ENCODE measurements around the gene CALB2. TPM values are rescaled to one million over a fixed set of nuclear protein-coding genes. Genes with fewer than 3 reads are reported as not detected.

CALB2 gene
- total and polyA plus RNA-seq, 2 of the 4 experiments (the other 2 are of a cell fraction), result 0.18 to 0.32 TPM

DNA sequence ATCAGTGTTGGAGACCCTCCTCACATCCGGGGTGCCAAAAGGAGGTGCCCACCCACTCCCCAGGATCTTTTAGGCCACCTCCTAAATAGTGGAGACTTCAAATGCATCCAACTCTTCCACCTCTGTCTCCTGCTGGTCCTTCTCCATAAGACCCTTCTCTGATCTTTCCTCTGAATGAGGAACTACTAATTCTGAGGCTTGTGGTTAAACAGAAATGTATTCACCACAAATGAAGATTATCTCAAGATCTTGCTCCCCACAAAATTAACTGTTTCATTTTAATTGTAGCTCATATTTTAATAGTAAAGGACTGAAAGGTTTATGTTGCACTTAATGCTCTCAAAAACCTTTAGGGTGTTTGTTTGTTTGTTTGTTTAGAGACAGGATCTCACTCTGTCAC, 49.2 kb downstream of the CALB2 start:
- Histone ChIP-seq H2BK5ac (ENCODE audit: low read depth, low read length, poor library complexity, severe bottlenecking) (no peak overlapping the region), H2AK9ac (replicated peaks; ENCODE audit: low read depth, low read length, poor library complexity) (no peak overlapping the region), H3K4me1 (ENCODE audit: control insufficient read depth, insufficient read depth, low read length) (no peaks in the 10 kb centered on the region), H3K27ac (ENCODE audit: insufficient read depth, low read length) (no peak overlapping the region), H3K79me1 (ENCODE audit: low read depth in 1 of 2, low read length in 2 of 2) (no peaks in the 10 kb centered on the region), H3K9me3 (ENCODE audit: control insufficient read depth, insufficient read depth, low read length) (no peaks in the 10 kb centered on the region), H3K4ac (ENCODE audit: low read depth, low read length) (no peak overlapping the region), H3K14ac (replicated peaks; ENCODE audit: low read depth, low read length) (no peak overlapping the region), H3K4me3 (ENCODE audit: insufficient read depth, low read depth, low read length) (no peak overlapping the region), H3K9ac (ENCODE audit: low read depth, low read length) (no peak overlapping the region), H3K9me1 (ENCODE audit: insufficient read depth, low read length) (no peaks in the 10 kb centered on the region), H4K5ac (ENCODE audit: low read depth, low read length) (no peak overlapping the region), H4K20me1 (ENCODE audit: insufficient read depth, low read length) (no peaks in the 10 kb centered on the region), H2BK20ac (ENCODE audit: low read depth, low read length) (no peak overlapping the region), H4K8ac (ENCODE audit: low read depth in 2 of 2, low read length in 2 of 2) (no peak overlapping the region), H3K56ac (ENCODE audit: extremely low read depth, insufficient read depth, low read length) (no peak overlapping the region), H3K23ac (ENCODE audit: low read depth, low read length) (no peak overlapping the region), H3K4me2 (ENCODE audit: low read depth, low read length) (no peak overlapping the region), H2AFZ (replicated peaks; ENCODE audit: low read length, poor library complexity) (no peak overlapping the region), H2BK120ac (ENCODE audit: low read depth, low read length) (no peak overlapping the region), H2AK5ac (ENCODE audit: low read depth, low read length) (no peak overlapping the region), H3K27me3 (ENCODE audit: control insufficient read depth, insufficient read depth, low read length) (peaks cover 14% of the 10 kb centered on the region), H4K91ac (ENCODE audit: insufficient read depth, low read depth, low read length) (no peak overlapping the region), H3K36me3 (ENCODE audit: control insufficient read depth, insufficient read depth, low read length) (no peaks in the 10 kb centered on the region), H3K18ac (ENCODE audit: low read depth, low read length) (no peak overlapping the region), H2BK15ac (ENCODE audit: low read depth, low read length) (no peak overlapping the region)
- ATAC-seq (ENCODE audit: low read depth) (no peak), DNase-seq (no peak)
- ChIA-PET POLR2A (ENCODE audit: unreplicated experiment) (no interaction called here), CTCF (no interaction called here)
- intact Hi-C loops (cut with micrococcal nuclease) (no loop called here), in situ Hi-C loops (cut with MboI; ENCODE audit: low sequenced_read_pairs) (no loop called here), dilution Hi-C loops (cut with HindIII; ENCODE audit: low sequenced_read_pairs, unreplicated experiment) (no loop called here)
- no CpG with 5 or more reads among the region's 1 CpG for WGBS, 2 experiments (ENCODE audit: extremely low coverage in 2 of 2, insufficient read length in 1 of 2)
- TF ChIP-seq MAZ (IDR thresholded peaks at IDR 0.05; ENCODE audit: borderline replicate concordance, low read depth, low read length) (no peak), RCOR1 (IDR thresholded peaks at IDR 0.05; ENCODE audit: insufficient replicate concordance, low read length) (no peak), SMC3 (IDR thresholded peaks at IDR 0.05; ENCODE audit: low read depth, low read length) (no peak), CEBPB (IDR thresholded peaks at IDR 0.05; ENCODE audit: low read depth, low read length) (no peak), NFE2L2 (IDR thresholded peaks at IDR 0.05; ENCODE audit: low read depth, low read length) (no peak), FOS (IDR thresholded peaks at IDR 0.05; ENCODE audit: low read depth, low read length) (no peak), RAD21 (IDR thresholded peaks at IDR 0.05; ENCODE audit: low read length) (no peak), CHD1 (IDR thresholded peaks at IDR 0.05; ENCODE audit: low read depth, low read length) (no peak), RFX5 (IDR thresholded peaks at IDR 0.05; ENCODE audit: low read depth, low read length) (no peak), BHLHE40 (IDR thresholded peaks at IDR 0.05; ENCODE audit: low read depth, low read length) (no peak)
- TF ChIP-seq, protein P1, sequence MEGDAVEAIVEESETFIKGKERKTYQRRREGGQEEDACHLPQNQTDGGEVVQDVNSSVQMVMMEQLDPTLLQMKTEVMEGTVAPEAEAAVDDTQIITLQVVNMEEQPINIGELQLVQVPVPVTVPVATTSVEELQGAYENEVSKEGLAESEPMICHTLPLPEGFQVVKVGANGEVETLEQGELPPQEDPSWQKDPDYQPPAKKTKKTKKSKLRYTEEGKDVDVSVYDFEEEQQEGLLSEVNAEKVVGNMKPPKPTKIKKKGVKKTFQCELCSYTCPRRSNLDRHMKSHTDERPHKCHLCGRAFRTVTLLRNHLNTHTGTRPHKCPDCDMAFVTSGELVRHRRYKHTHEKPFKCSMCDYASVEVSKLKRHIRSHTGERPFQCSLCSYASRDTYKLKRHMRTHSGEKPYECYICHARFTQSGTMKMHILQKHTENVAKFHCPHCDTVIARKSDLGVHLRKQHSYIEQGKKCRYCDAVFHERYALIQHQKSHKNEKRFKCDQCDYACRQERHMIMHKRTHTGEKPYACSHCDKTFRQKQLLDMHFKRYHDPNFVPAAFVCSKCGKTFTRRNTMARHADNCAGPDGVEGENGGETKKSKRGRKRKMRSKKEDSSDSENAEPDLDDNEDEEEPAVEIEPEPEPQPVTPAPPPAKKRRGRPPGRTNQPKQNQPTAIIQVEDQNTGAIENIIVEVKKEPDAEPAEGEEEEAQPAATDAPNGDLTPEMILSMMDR (conservative IDR thresholded peaks at IDR 0.05; ENCODE audit: low read depth, low read length), result no peak
- TF ChIP-seq, protein P2, sequence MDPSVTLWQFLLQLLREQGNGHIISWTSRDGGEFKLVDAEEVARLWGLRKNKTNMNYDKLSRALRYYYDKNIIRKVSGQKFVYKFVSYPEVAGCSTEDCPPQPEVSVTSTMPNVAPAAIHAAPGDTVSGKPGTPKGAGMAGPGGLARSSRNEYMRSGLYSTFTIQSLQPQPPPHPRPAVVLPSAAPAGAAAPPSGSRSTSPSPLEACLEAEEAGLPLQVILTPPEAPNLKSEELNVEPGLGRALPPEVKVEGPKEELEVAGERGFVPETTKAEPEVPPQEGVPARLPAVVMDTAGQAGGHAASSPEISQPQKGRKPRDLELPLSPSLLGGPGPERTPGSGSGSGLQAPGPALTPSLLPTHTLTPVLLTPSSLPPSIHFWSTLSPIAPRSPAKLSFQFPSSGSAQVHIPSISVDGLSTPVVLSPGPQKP (IDR thresholded peaks at IDR 0.05; ENCODE audit: borderline replicate concordance, low read depth, low read length), result no peak
- TF ChIP-seq, protein P3, sequence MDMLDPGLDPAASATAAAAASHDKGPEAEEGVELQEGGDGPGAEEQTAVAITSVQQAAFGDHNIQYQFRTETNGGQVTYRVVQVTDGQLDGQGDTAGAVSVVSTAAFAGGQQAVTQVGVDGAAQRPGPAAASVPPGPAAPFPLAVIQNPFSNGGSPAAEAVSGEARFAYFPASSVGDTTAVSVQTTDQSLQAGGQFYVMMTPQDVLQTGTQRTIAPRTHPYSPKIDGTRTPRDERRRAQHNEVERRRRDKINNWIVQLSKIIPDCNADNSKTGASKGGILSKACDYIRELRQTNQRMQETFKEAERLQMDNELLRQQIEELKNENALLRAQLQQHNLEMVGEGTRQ (IDR thresholded peaks at IDR 0.05; ENCODE audit: low read depth, low read length), result no peak
- no TSS peak for BruUV-seq (replicated peaks)
